Measurements from ENCODE around the gene CDIPT. TPM values are rescaled to one million over a fixed set of nuclear protein-coding genes. Genes with fewer than 3 reads are reported as not detected.

Gene CDIPT
- total RNA-seq, 4 donors from 2014 or later = 83.4 to 122 (median 108) TPM

GRCh38 chr16:29809850-29810698 lies 53.0 kb downstream of the CDIPT start:
- intact Hi-C loops (cut with DNase I; ENCODE audit: low total_unique reads) = no loop called here
- no peak overlapping the region for H3K4me3 ChIP-seq (ENCODE audit: low read depth, poor library complexity, severe bottlenecking)
- no peak for TF ChIP-seq CTCF (IDR thresholded peaks at IDR 0.05)
- no peak for TF ChIP-seq POLR2A (IDR thresholded peaks at IDR 0.05)
- DNase-seq (ENCODE audit: low spot score in 2 of 2) = no peak
- 61 to 70% methylated on average over 23 of the region's 23 CpGs for WGBS, 2 donors

GRCh38 chr16:29809031-29809747 lies 53.8 kb downstream of the CDIPT start:
- intact Hi-C loops (cut with DNase I; ENCODE audit: low total_unique reads) = no loop called here
- 74 to 78% methylated on average over 22 to 26 of the region's 31 CpGs for WGBS, 2 donors

More at GRCh38 chr16:29809031-29809747, 53.8 kb downstream of the CDIPT start:
- TF ChIP-seq CTCF (IDR thresholded peaks at IDR 0.05) (no peak), POLR2A (IDR thresholded peaks at IDR 0.05) (no peak)
- H3K4me3 ChIP-seq (ENCODE audit: low read depth, poor library complexity, severe bottlenecking) = no peak overlapping the region
- no peak for DNase-seq (ENCODE audit: low spot score in 2 of 2)

Other genes with a start within 250 kb of the CDIPT start
- 1 to 10 TPM; 4.0 to 5.7 (median 4.7) TPM for gene SPN, start 200.0 kb downstream of the CDIPT start, total RNA-seq
- 1 to 10 TPM; 1.9 to 3.6 (median 2.7) TPM for gene QPRT, start 184.0 kb downstream of the CDIPT start, total RNA-seq
- gene C16orf54, start 117.2 kb downstream of the CDIPT start, total RNA-seq = 1 to 10 TPM in 1 of 4 donors, under 1 TPM in 1, not detected in 2; 0.27 to 1.1 TPM
- gene ZG16, start 85.0 kb downstream of the CDIPT start, total RNA-seq = not detected
- 10 to 100 TPM; 36.8 to 81.2 (median 44.9) TPM for gene KIF22, start 72.5 kb downstream of the CDIPT start, total RNA-seq
- gene MAZ, start 56.7 kb downstream of the CDIPT start, total RNA-seq = 100 to 1,000 TPM in 1 of 4 donors, 10 to 100 TPM in 3; 62.1 to 101 (median 84.8) TPM
- gene PRRT2, start 51.0 kb downstream of the CDIPT start, total RNA-seq = 1 to 10 TPM in 3 of 4 donors, not detected in 1; 1.1 to 3.6 (median 1.4) TPM
- 10 to 100 TPM; 28.0 to 33.5 (median 32.1) TPM for gene PAGR1, start 47.1 kb downstream of the CDIPT start, total RNA-seq
- 10 to 100 TPM; 58.2 to 94.1 (median 70.4) TPM for gene MVP, start 42.8 kb downstream of the CDIPT start, total RNA-seq
- 100 to 1,000 TPM in 1 of 4 donors, 1 to 10 TPM in 3; 1.4 to 100 (median 3.1) TPM for gene SEZ6L2, start 36.3 kb upstream of the CDIPT start, total RNA-seq
- gene ASPHD1, start 37.3 kb upstream of the CDIPT start, total RNA-seq = not detected
- gene KCTD13, start 63.0 kb upstream of the CDIPT start, total RNA-seq = 10 to 100 TPM; 19.7 to 34.4 (median 26.0) TPM
- 100 to 1,000 TPM; 118 to 143 (median 130) TPM for gene TMEM219, start 98.9 kb upstream of the CDIPT start, total RNA-seq
- 10 to 100 TPM; 35.5 to 47.9 (median 38.1) TPM for gene TAOK2, start 110.6 kb upstream of the CDIPT start, total RNA-seq
- gene HIRIP3, start 132.4 kb upstream of the CDIPT start, total RNA-seq = 10 to 100 TPM; 13.7 to 28.9 (median 21.5) TPM
- 100 to 1,000 TPM in 1 of 4 donors, 10 to 100 TPM in 3; 40.9 to 157 (median 61.8) TPM for gene INO80E, start 133.0 kb upstream of the CDIPT start, total RNA-seq
- gene DOC2A, start 147.8 kb upstream of the CDIPT start, total RNA-seq = 1 to 10 TPM in 1 of 4 donors, under 1 TPM in 2, not detected in 1; 0.21 to 2.6 (median 0.69) TPM
- not detected for gene C16orf92, start 160.0 kb upstream of the CDIPT start, total RNA-seq
- gene TLCD3B, start 168.0 kb upstream of the CDIPT start, total RNA-seq = not detected
- gene ALDOA, start 202.5 kb upstream of the CDIPT start, total RNA-seq = 100 to 1,000 TPM; 836 to 988 (median 910) TPM
- gene PPP4C, start 212.8 kb upstream of the CDIPT start, total RNA-seq = 10 to 100 TPM; 53.3 to 75.4 (median 67.4) TPM
- gene TBX6, start 228.7 kb upstream of the CDIPT start, total RNA-seq = 1 to 10 TPM; 2.6 to 7.2 (median 3.8) TPM
- 100 to 1,000 TPM; 185 to 351 (median 229) TPM for gene YPEL3, start 233.0 kb upstream of the CDIPT start, total RNA-seq